Liver (tissue), 3 donors: Measurements from ENCODE around the gene KIAA1217.

Source experiments
- EGR1 ChIP-seq, 2 donors: IDR thresholded peaks; 2 replicates each; pipeline ENCODE4 v1.6.1; 2016 to 2018; ENCODE audit warnings: antibody characterized with exemption in 2 of 2, low read depth in 2 of 2
- GABPA ChIP-seq, 2 donors: IDR thresholded peaks in 1 of 2; conservative IDR thresholded peaks in 1 of 2; 2 replicates each; pipeline ENCODE4 v1.6.1; 2016; ENCODE audit warnings: antibody characterized with exemption in 2 of 2, mild to moderate bottlenecking in 1 of 2, moderate library complexity in 1 of 2
- HNF4A ChIP-seq, 2 donors: conservative IDR thresholded peaks; 2 replicates each; pipeline ENCODE4 v1.6.1; 2016; ENCODE audit warnings: antibody characterized with exemption in 2 of 2, mild to moderate bottlenecking in 2 of 2
- JUND ChIP-seq, 2 donors: IDR thresholded peaks; 2 replicates each; pipeline ENCODE4 v1.6.1; 2016; ENCODE audit warnings: antibody characterized with exemption in 2 of 2
- RAD21 ChIP-seq, 2 donors: IDR thresholded peaks; 2 replicates each; pipeline ENCODE4 v1.6.1; 2016; ENCODE audit warnings: antibody characterized with exemption in 2 of 2, mild to moderate bottlenecking in 2 of 2
- RXRA ChIP-seq, 2 donors: IDR thresholded peaks; 2 replicates each; pipeline ENCODE4 v1.6.1; 2017 to 2018; ENCODE audit warnings: antibody characterized with exemption in 2 of 2, mild to moderate bottlenecking in 1 of 2
- TF ChIP-seq, protein P1 (sequence below): fragments of 150-350 bp; IDR thresholded peaks from 2 replicates; pipeline ENCODE4 v1.5.1; 2017; ENCODE audit warnings: improper control_type of control experiment, low read depth, low read length; ENCODE audit not compliant: missing input control
- TF ChIP-seq, protein P2 (sequence below): IDR thresholded peaks from 2 replicates; pipeline ENCODE4 v1.6.1; 2016; ENCODE audit warnings: antibody characterized with exemption
- donor health status: healthy.
- donor health status: healthy.

DNA sequence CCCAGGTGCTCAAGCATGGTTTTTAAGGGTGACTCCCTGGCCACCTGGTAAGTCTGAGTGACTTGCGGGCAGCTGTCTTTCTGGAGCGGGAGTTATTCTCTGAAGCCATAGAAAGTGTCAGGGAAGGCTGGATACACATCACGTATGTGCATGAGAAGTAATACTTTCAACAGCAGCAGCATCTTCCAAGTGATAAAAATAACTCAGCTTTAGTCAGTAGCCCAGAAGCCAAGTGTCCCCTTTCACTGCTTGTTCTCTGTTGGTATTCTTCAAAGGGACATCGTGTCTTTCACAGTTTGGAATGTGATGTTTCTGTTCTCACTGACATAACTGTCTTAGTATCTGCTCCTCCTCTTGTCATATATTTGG, 97.6 kb downstream of the KIAA1217 start:
- TF ChIP-seq, protein P1, sequence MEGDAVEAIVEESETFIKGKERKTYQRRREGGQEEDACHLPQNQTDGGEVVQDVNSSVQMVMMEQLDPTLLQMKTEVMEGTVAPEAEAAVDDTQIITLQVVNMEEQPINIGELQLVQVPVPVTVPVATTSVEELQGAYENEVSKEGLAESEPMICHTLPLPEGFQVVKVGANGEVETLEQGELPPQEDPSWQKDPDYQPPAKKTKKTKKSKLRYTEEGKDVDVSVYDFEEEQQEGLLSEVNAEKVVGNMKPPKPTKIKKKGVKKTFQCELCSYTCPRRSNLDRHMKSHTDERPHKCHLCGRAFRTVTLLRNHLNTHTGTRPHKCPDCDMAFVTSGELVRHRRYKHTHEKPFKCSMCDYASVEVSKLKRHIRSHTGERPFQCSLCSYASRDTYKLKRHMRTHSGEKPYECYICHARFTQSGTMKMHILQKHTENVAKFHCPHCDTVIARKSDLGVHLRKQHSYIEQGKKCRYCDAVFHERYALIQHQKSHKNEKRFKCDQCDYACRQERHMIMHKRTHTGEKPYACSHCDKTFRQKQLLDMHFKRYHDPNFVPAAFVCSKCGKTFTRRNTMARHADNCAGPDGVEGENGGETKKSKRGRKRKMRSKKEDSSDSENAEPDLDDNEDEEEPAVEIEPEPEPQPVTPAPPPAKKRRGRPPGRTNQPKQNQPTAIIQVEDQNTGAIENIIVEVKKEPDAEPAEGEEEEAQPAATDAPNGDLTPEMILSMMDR: no peak
- TF ChIP-seq GABPA (IDR thresholded peaks at IDR 0.05 in 1 of 2, conservative IDR thresholded peaks at IDR 0.05 in 1 of 2) (no peak), EGR1 (IDR thresholded peaks at IDR 0.05; ENCODE audit: low read depth in 2 of 2) (no peak), JUND (IDR thresholded peaks at IDR 0.05) (no peak), RAD21 (IDR thresholded peaks at IDR 0.05) (no peak), RXRA (IDR thresholded peaks at IDR 0.05) (no peak), HNF4A (conservative IDR thresholded peaks at IDR 0.05) (no peak)
- TF ChIP-seq, protein P2, sequence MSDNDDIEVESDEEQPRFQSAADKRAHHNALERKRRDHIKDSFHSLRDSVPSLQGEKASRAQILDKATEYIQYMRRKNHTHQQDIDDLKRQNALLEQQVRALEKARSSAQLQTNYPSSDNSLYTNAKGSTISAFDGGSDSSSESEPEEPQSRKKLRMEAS: no peak
